Omental fat pad (tissue), 4 donors: ENCODE data around the gene OR2L8. TPM values are rescaled to one million over a fixed set of nuclear protein-coding genes. Genes with fewer than 3 reads are reported as not detected.
A peak's percentile ranks its signal among the peaks of the same experiment; 100 is the strongest.

Source experiments
- ATAC-seq: fragments of 150-250 bp; one replicate; pipeline ENCODE4 v1.9.1; 2016; ENCODE audit warnings: mild to moderate bottlenecking, moderate library complexity; ENCODE audit not compliant: low FRiP score
- DNase-seq: peaks from one replicate; pipeline ENCODE4 v3.0.0-alpha.2; 2019; ENCODE audit warnings: low spot score
- total RNA-seq, 4 donors: library from RNA; depleted of rRNA; stranded (reverse); fragments of >200 nt; gene quantifications; one replicate each; pipeline ENCODE4 v1.1.0, GENCODE V29; 2016
- TF ChIP-seq, protein P1 (sequence below), 3 donors: fragments of 450-650 bp; IDR thresholded peaks; one replicate each; pipeline ENCODE4 v1.5.1; 2016 to 2017; ENCODE audit warnings: antibody characterized with exemption in 3 of 3, mild to moderate bottlenecking in 3 of 3, moderate library complexity in 2 of 3

Gene OR2L8
- total RNA-seq, 4 donors from 2014 or later = not detected

DNA sequence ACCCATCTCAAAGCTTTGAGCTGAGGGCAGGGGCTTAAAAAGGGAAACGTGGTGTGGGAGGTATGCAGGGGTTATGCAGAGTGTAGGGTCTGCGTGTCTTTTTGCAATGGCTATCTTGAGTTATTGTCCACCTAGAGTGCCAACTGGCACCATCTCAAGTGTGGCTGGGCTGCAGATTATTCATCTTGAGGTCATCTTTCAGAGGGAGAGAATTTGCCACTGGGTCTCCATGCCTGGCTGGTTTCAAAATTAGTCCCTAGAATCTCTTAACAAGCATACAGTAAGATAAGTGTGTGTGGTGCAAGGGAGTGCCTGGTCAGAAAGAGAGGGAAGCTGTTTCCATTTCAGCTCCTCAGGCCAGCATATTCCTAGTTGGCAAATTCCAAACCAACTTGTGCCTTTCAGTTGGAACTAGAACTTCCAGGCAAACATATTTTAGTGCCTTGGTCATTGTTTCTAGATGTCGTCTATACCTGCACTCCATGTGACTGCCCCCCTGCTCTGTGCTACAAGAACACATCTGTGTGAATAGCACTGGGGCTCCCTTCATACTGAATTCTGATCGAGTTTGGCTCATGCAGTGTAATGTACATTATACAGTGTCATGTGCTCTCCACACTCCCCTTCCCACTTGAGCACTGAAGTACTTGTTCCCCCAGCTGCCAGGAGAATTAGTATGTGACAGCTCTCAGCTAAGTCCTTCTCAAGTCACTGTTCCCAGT lies 33.6 kb upstream of the OR2L8 start:
- ATAC-seq (no peak), DNase-seq (no peak)
- TF ChIP-seq, protein P1, sequence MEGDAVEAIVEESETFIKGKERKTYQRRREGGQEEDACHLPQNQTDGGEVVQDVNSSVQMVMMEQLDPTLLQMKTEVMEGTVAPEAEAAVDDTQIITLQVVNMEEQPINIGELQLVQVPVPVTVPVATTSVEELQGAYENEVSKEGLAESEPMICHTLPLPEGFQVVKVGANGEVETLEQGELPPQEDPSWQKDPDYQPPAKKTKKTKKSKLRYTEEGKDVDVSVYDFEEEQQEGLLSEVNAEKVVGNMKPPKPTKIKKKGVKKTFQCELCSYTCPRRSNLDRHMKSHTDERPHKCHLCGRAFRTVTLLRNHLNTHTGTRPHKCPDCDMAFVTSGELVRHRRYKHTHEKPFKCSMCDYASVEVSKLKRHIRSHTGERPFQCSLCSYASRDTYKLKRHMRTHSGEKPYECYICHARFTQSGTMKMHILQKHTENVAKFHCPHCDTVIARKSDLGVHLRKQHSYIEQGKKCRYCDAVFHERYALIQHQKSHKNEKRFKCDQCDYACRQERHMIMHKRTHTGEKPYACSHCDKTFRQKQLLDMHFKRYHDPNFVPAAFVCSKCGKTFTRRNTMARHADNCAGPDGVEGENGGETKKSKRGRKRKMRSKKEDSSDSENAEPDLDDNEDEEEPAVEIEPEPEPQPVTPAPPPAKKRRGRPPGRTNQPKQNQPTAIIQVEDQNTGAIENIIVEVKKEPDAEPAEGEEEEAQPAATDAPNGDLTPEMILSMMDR (IDR thresholded peaks at IDR 0.05) = no peak

DNA sequence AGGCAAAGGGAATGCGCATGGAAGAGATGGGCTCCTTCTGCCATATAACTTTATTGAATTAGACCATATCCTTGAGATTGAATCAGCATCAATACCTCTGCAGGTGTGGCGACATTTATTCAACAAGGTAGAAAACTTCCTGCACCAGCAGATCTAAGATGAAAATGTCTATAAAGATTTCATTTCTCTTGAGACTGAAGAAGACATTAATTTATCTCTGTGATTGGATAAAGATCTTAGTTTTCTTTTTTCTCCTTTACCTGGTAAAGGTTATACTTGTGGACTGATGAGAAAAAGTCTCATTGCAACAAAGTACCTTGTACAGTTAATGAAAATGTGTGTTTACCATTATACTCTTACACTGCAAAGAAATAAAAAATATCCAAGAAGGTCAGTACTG lies 28.7 kb upstream of the OR2L8 start, which contains the start of gene OR2T8:
Gene OR2T8, plus strand, starts transcription at position 301 of the 400 bp plus-strand sequence. CDS start 766 bp downstream, outside the sequence.
- DNase-seq (no peak), ATAC-seq (no peak)
- TF ChIP-seq, protein P1 (IDR thresholded peaks at IDR 0.05) = no peak

DNA sequence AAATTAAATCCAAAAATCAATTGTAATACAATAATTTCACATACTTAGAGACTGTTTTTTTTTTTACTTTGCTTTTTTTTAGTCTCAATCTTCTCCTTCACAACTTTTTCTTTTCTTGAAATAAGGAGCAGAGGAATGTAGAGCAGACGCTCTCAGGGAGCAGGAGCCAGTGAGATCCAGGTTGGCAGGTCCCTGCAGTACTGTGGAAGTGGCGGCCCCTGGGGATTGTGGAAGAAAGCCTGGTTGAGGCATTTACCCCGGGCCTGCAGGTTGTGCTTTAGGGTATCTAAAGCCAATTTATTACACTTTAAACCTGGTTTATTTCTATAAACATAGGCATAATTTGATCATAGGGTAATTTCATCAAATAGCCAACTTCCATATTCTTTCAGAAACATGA lies 24.7 kb upstream of the OR2L8 start:
- TF ChIP-seq, protein P1 (IDR thresholded peaks at IDR 0.05) = no peak
- ATAC-seq = no peak

DNA sequence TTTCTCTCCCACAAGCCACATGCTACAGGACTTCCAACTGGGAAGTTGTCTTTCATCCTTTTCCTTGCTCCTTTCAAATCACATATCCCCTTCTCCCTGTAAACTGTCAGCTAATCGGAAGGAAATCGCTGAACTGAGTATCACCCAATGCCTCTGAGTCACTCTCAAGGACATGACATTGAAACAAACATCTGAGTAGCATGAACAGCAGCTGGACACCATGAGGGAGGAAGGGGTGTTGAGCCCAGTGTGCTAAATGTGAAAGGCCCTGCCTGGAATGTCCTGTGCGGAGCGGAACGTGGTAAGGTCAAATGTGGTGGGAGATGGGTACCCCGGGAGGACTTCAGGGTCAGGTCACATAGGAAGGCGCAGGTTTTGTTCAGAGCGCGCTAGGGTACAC lies 23.8 kb upstream of the OR2L8 start, which contains the start of gene OR2AJ1:
Gene OR2AJ1, plus strand, starts transcription at position 22 of the 400 bp plus-strand sequence. CDS start 8,880 bp downstream, outside the sequence.
- TF ChIP-seq, protein P1 (IDR thresholded peaks at IDR 0.05) = no peak
- ATAC-seq (no peak), DNase-seq (no peak)

More for the DNA sequence above, 24.7 kb upstream of the OR2L8 start:
- DNase-seq = no peak

DNA sequence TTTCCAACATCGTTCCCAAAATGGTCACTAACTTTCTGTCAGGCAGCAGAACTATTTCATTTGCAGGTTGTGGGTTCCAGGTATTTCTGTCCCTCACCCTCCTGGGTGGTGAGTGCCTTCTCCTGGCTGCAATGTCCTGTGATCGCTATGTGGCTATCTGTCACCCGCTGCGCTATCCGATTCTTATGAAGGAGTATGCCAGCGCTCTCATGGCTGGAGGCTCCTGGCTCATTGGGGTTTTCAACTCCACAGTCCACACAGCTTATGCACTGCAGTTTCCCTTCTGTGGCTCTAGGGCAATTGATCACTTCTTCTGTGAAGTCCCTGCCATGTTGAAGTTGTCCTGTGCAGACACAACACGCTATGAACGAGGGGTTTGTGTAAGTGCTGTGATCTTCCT lies 14.7 kb upstream of the OR2L8 start:
- ATAC-seq (no peak), DNase-seq (no peak)
- TF ChIP-seq, protein P1 (IDR thresholded peaks at IDR 0.05) = no peak

DNA sequence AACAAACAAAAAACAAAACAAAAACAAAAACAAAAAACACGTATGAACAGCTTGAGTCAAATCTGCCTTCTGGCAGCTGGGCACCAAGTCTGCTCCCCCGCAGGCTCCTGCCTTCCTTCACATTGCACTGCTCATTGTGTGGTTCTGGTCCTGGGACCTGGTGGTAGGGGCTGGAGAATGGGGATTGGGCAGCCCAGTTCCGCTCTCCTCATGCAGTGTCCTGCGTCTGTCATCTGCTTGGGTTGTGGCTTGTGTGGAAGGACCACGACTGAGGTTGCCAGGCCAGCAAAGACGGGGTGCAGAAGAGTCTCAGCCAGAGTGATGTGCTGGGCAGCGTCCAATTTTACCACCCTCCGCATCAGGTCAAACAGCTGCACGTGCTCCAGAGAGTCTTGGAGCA lies 12.9 kb upstream of the OR2L8 start:
- no peak for DNase-seq
- no peak for ATAC-seq
- TF ChIP-seq, protein P1 (IDR thresholded peaks at IDR 0.05) = no peak

DNA sequence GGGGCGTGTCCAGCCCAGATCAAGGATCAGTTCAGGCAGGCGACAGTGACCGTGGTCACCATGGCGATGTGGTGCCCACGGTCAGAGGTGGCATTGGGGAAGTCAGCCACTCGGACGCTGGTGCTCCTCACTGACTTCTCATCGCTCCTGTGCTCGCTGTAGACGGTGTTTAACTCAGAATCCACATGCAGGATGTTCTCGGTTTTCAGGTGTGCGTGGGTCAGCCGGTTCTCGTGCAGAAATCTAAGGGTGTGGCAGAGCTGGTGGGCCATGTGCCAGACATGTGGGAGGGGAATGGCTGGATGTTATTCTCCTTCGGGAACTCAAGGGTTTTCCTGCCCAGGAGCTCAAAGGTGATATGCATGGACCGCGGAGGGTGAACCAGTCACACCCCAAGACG lies 12.2 kb upstream of the OR2L8 start:
- TF ChIP-seq, protein P1 (IDR thresholded peaks at IDR 0.05) = no peak
- DNase-seq = no peak
- no peak for ATAC-seq

DNA sequence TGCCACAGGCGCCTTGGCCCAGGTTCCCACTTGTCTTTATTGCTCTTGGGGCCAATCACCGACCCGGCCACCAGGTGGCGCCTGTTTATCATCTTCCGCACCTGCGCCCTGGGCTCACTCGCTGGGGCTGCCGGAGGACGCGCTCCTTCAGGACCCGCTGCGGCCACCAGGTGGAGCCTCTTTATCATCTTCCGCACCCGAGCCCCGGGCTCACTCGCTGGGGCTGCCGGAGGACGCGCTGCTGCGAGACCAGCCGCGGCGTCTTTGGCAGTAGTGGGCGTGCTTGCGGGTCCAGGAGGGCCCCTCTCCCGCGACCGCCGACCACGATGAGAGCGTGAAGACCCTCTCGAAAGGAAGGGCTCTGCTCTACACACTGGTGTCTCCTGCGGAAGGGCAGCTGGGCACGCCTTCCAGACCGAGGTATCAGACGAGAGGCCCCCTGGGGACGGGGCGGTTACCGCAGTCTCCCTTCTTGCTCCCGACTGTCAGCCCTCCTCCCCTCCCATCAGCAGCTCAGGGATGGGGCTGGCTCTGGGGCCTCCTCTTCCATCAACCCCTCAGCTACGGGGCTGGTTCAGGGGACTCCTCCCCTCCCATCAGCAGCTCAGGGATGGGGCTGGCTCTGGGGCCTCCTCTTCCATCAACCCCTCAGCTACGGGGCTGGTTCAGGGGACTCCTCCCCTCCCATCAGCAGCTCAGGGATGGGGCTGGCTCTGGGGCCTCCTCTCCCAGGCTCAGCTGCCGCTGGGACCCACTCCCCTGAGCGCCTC lies 11.5 kb upstream of the OR2L8 start:
- peak; percentile 36 for DNase-seq
- peak; percentile 64 for ATAC-seq
